ENCODE measurements around the gene MAGEF1. TPM values are rescaled to one million over a fixed set of nuclear protein-coding genes. Genes with fewer than 3 reads are reported as not detected.

The MAGEF1 gene
- total and polyA plus RNA-seq, 2 experiments from 2014 or later: 66.5 to 88.7 TPM

GRCh38 chr3:184694716-184695115 lies 17.1 kb downstream of the MAGEF1 start:
- no peaks in the 10 kb centered on the region for H4K20me1 ChIP-seq (replicated peaks; ENCODE audit: insufficient read depth)
- H3K36me3 Mint-ChIP-seq (ENCODE audit: low read depth): no peaks in the 10 kb centered on the region
- no peaks in the 10 kb centered on the region for H3F3A ChIP-seq (replicated peaks; ENCODE audit: low read depth)
- peaks cover 16% of the 10 kb centered on the region; the same call in 1 of the 2 replicates for H3K4me1 ChIP-seq (ENCODE audit: insufficient read depth)
- no peaks in the 10 kb centered on the region for H3K36me3 ChIP-seq (ENCODE audit: insufficient read depth)
- no peaks in the 10 kb centered on the region for H3K79me2 ChIP-seq (replicated peaks; ENCODE audit: insufficient read depth)
- no peak overlapping the region for H3K27ac Mint-ChIP-seq
- no peak for DNase-seq (ENCODE audit: low spot score)
- H3K9me3 Mint-ChIP-seq: no peaks in the 10 kb centered on the region
- H2AFZ ChIP-seq: no peak overlapping the region
- TF ChIP-seq ZNF114 (CRISPR knock-in tag; IDR thresholded peaks at IDR 0.05): no peak
- no peak for TF ChIP-seq NANOG (IDR thresholded peaks at IDR 0.05; ENCODE audit: borderline replicate concordance)
- no peak for TF ChIP-seq ZNF462 (CRISPR knock-in tag; IDR thresholded peaks at IDR 0.05)
- no peak for TF ChIP-seq ETS1 (IDR thresholded peaks at IDR 0.05)
- TF ChIP-seq EZH2 (IDR thresholded peaks at IDR 0.05; ENCODE audit: low read depth, unreplicated experiment): no peak
- no peak overlapping the region for H3K4me3 ChIP-seq
- peaks cover 26% of the 10 kb centered on the region for H3K27me3 Mint-ChIP-seq (ENCODE audit: insufficient read depth, low read depth, poor library complexity)
- no peak for ATAC-seq
- H3K4me1 Mint-ChIP-seq: peaks cover 51% of the 10 kb centered on the region
- no peak overlapping the region for H3K4me2 ChIP-seq
- H3K27ac ChIP-seq (ENCODE audit: low read depth): no peak overlapping the region
- no peak overlapping the region; the same call in 2 of the 3 replicates for H3K4me3 Mint-ChIP-seq
- no peaks in the 10 kb centered on the region for H3K9me2 ChIP-seq (ENCODE audit: insufficient read depth)
- H3K27me3 ChIP-seq (ENCODE audit: insufficient read depth): no peaks in the 10 kb centered on the region
